K562 (cell line): ENCODE data around the gene COMTD1. TPM values are rescaled to one million over a fixed set of nuclear protein-coding genes. Genes with fewer than 3 reads are reported as not detected.

Source experiments
- ARID4B ChIP-seq: sonication (generic); formaldehyde crosslinking; IDR thresholded peaks from 2 replicates; pipeline ENCODE4 v1.8.0; 2022; ENCODE audit warnings: mild to moderate bottlenecking, missing genetic modification reagents
- CC2D1A ChIP-seq: fragments of 450-650 bp; IDR thresholded peaks from 2 replicates; pipeline ENCODE4 v1.6.1; 2017; ENCODE audit warnings: mild to moderate bottlenecking
- CTBP1 ChIP-seq: fragments of 450-650 bp; IDR thresholded peaks from 2 replicates; pipeline ENCODE4 v1.6.1; 2016; ENCODE audit warnings: borderline replicate concordance
- HMGXB4 ChIP-seq: sonication (generic); formaldehyde crosslinking; IDR thresholded peaks from 2 replicates; pipeline ENCODE4 v1.8.1; 2023; ENCODE audit warnings: mild to moderate bottlenecking, missing genetic modification reagents
- KAT2B ChIP-seq: IDR thresholded peaks from one replicate; pipeline ENCODE4 v1.6.1; 2012; ENCODE audit warnings: low read depth, mild to moderate bottlenecking, control low read depth, inconsistent platforms, low read length, moderate library complexity
- KLF16 ChIP-seq: IDR thresholded peaks from 2 replicates; pipeline ENCODE4 v1.6.1; 2016; ENCODE audit warnings: antibody characterized with exemption
- MLLT1 ChIP-seq, 2 experiments: fragments of 450-650 bp; IDR thresholded peaks; 2 replicates each; pipeline ENCODE4 v1.6.1; 2016
- MXD1 ChIP-seq: fragments of 250-450 bp; sonication (Bioruptor Pico); IDR thresholded peaks from 2 replicates; pipeline ENCODE4 v1.8.0; 2021; ENCODE audit warnings: borderline replicate concordance, mild to moderate bottlenecking, moderate library complexity; ENCODE audit not compliant: poor library complexity, severe bottlenecking
- NFXL1 ChIP-seq: fragments of 450-650 bp; formaldehyde crosslinking; IDR thresholded peaks from 2 replicates; pipeline ENCODE4 v1.4.0; 2021; ENCODE audit warnings: mild to moderate bottlenecking
- NONO ChIP-seq, 2 experiments: fragments of 200-400 bp in 1 of 2; fragments of 450-650 bp in 1 of 2; formaldehyde crosslinking in 1 of 2; IDR thresholded peaks; 2 replicates each; pipeline ENCODE4 v1.6.1; 2017; ENCODE audit warnings: low read depth in 2 of 2, mild to moderate bottlenecking in 2 of 2, moderate library complexity in 2 of 2, low read length in 1 of 2
- POLR2G ChIP-seq: fragments of 200-400 bp; formaldehyde crosslinking; IDR thresholded peaks from 2 replicates; pipeline ENCODE4 v1.6.1; 2017; ENCODE audit warnings: low read depth, mild to moderate bottlenecking, antibody characterized with exemption, low read length, moderate library complexity
- RBBP5 ChIP-seq: fragments of 200-600 bp; sonication (generic); IDR thresholded peaks from 2 replicates; pipeline ENCODE4 v1.6.1; 2012; ENCODE audit warnings: borderline replicate concordance, mild to moderate bottlenecking, low read length, control low read depth, inconsistent platforms; ENCODE audit not compliant: insufficient read depth, poor library complexity, severe bottlenecking
- SMAD4 ChIP-seq: fragments of 250-450 bp; sonication (Bioruptor Pico); conservative IDR thresholded peaks from 2 replicates; pipeline ENCODE4 v1.8.0; 2021; ENCODE audit warnings: inconsistent platforms, mild to moderate bottlenecking, moderate library complexity
- TCF15 ChIP-seq: fragments of 250-450 bp; sonication (Bioruptor Pico); IDR thresholded peaks from 2 replicates; pipeline ENCODE4 v1.8.0; 2022; ENCODE audit warnings: moderate library complexity, mild to moderate bottlenecking, inconsistent platforms
- TGIF2 ChIP-seq: sonication (generic); formaldehyde crosslinking; IDR thresholded peaks from 2 replicates; pipeline ENCODE4 v1.8.1; 2022; ENCODE audit warnings: mild to moderate bottlenecking, missing genetic modification reagents, moderate library complexity
- THAP7 ChIP-seq: fragments of 250-450 bp; sonication (Bioruptor Pico); IDR thresholded peaks from 2 replicates; pipeline ENCODE4 v1.5.0; 2021
- ZNF76 ChIP-seq: fragments of 250-450 bp; sonication (Bioruptor Pico); IDR thresholded peaks from 2 replicates; pipeline ENCODE4 v1.4.0; 2020; ENCODE audit warnings: mild to moderate bottlenecking, moderate library complexity, borderline replicate concordance
- ZSCAN29 ChIP-seq: fragments of 450-650 bp; IDR thresholded peaks from 2 replicates; pipeline ENCODE4 v1.6.1; 2017
- polyA plus RNA-seq, 8 experiments: library from polyadenylated mRNA; depleted of rRNA in 4 of 8; stranded (reverse) in 5 of 8; unstranded in 3 of 8; fragments of >200 nt; fragmentation: Nextera tagmentation in 2 of 8; fragmentation: Illumina TruSeq in 1 of 8; extraction: Ambion mirVana in 2 of 8; extraction: Trizol in 1 of 8; gene quantifications; 2 replicates each; pipeline versions ENCODE4 v1.2.1 to v1.2.3, GENCODE V29; 2011 to 2014; ENCODE audit warnings: inconsistent platforms in 1 of 8, missing spikeins in 1 of 8
- total RNA-seq, 7 experiments: library from RNA; depleted of rRNA in 6 of 7; stranded (reverse); fragments of >200 nt in 6 of 7; fragmentation: Illumina TruSeq in 2 of 7; extraction: Trizol in 2 of 7; gene quantifications; 2 replicates each; pipeline versions ENCODE4 v1.2.1 to v1.2.3, GENCODE V29; 2011 to 2021; ENCODE audit warnings: low replicate concordance in 1 of 7

Gene COMTD1
- total and polyA plus RNA-seq, 9 of the 15 experiments (the other 6 are each of a cell fraction or from before 2014, with no cell fraction given), result 0.41 to 112 (median 13.7) TPM

- TF ChIP-seq ARID4B (CRISPR knock-in tag) (peak; percentile 78), TCF15 (no peak), HMGXB4 (CRISPR knock-in tag) (peak; percentile 61; the same call in 1 of the 2 replicates), NONO (IDR thresholded peaks at IDR 0.05; ENCODE audit: low read depth in 2 of 2, low read length in 1 of 2) (peak in 1 of 2 experiments; percentile 53; a peak in 1 of 4 replicates), KAT2B (no peak), KLF16 (no peak), CTBP1 (peak; percentile 76), ZNF76 (CRISPR knock-in tag) (no peak), TGIF2 (peak; percentile 80), CC2D1A (no peak), NFXL1 (CRISPR knock-in tag) (no peak), RBBP5 (peak; percentile 60), MLLT1 (IDR thresholded peaks at IDR 0.05) (no peak), MXD1 (CRISPR knock-in tag) (no peak), SMAD4 (CRISPR knock-in tag) (peak; percentile 27), THAP7 (no peak), ZSCAN29 (0 out of 2 replicates have a peak, but pooled peaks have one; percentile 47), POLR2G (peak; percentile 81)
These were observed 928 bp downstream of the COMTD1 start (continued) for GRCh38 chr10:75234683-75235374.
